Stimulated activated CD4-positive, alpha-beta T cell treated with anti-CD3 and anti-CD28 coated beads, Interleukin-15, amount 100 ng/mL, for 24 hours (primary cell): ENCODE data around the gene TICRR.

ENCODE experiments used
- DNase-seq: peaks from one replicate; pipeline ENCODE4 v3.0.0-alpha.2; 2020

TICRR gene

DNA sequence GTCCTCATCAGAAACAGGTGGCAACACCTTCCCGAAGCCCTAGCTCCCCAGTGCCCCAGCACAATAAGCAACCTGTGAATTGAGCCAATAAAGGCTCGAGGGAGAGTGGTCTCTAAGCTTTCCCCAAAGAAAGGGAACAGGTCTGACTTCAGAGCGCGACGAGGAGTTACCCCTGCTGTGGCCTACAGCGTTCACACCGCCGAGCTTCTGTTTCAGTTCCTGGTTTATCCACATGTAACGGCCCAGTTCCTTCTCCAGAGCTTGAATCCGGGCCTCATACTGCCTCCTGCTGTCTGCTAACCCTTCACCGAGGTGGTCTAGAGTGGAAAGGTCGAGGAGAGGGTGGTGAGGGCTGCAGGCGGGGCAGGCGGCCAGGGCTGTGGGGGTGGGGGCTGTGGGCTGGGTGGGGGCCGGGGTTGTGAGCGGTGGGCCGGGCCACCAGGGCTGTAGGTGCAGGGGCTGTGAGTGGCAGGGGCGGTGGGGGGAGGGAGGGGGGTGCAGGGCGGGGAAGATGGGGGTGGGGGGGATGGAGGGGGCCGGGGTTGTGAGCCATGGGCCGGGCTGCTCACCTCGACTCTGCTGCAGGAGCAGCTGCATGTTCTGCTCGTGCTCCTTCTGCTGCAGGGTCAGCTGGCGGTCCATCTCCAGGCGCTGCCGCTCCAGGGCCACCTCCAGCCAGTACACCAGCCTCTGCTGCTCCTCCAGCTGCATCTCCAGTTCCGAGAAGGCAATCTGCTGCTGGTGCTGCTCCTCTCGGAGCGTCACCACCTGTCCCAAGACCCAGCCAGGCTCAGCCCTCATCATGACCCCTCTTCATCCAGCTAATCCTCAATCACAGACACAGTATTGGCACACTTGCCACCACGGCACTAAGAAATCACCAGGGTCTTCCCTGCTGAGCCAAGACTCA is 53.8 kb downstream of the TICRR start:
- DNase-seq: no peak

DNA sequence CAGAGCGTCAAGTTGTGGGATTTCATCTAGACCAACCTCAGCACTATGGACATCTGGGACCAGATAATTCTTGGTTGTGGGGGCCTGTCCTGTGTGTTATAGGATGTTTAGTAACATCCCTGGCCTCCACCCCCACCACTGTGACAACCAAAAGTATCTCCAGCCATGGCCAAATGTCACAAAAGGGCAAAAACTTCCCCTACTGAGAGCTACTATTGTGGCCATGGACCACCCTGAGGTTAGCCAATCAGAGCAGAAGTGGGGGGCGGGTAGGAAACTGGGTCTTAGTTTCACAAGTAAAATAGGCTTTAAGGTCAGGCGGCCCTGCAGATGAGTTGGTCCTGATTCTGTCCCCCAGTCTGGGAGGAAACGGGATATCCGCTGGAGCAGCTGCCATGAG is 54.6 kb downstream of the TICRR start:
- no peak for DNase-seq

GRCh38 chr15:89630260-89630659 is 55.0 kb downstream of the TICRR start:
- DNase-seq: no peak

- DNase-seq: no peak
Observed at GRCh38 chr15:89630974-89631901, 56.0 kb downstream of the TICRR start.

DNA sequence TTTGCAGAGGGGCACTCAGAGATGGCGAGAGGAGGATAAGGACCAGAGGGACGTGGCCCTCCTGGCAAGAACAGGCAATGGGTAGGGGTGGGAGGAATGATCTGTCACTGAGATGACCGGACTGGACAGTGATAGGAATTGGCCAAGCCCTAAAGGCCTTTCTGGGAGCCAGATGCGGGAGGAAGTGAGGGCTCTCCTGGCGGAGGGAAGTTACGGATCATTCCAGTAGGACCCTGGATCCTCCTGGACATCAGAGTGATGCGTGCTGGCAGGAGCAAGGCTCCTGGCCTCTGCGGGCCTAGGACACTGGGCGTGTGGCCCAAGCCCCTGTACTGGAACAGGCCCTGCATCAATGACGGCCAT is 56.6 kb downstream of the TICRR start:
- DNase-seq: no peak

DNA sequence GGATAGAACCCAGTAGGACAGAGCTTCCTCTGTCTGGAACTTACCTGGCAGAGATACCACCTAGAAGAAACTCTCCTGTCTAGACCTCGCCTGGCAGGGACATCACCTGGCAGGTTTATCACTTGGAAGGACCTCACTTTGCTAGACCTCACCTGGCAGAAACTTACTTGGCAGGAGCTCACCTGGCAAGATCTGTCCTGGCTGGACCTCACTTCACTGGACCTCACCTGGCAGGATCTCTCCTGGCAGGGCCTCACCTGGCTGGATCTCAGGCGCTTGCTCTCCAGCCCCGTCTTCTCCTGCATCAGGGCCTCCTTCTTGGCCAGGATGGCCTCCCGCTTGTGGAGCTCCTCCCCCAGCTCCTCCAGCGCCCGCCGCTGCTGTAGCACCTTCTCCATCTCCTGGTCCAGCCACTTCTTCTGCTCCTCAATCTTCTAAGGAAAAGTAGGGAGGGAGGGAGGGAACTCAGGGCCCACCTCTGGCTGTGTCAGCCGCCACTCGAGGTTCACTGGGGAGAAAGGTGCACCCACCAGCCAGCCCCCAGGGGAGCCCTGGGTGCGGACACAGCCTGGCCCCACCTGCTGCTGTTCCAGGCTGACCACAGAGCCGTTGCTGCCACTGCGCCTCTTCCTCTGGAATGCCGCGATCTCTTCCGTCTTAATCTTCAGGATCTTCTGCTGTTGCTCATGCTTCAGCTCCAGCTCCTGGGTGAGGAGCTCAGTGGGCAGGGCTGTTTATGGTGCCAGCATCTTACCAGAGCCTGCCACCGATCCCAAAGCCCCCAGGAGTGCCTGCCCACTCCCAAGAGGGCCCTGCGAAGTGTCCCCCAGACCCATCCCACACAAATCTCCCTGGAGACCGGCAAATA is 57.5 kb downstream of the TICRR start:
- no peak for DNase-seq

GRCh38 chr15:89633585-89633984 is 58.3 kb downstream of the TICRR start:
- DNase-seq: no peak

GRCh38 chr15:89640245-89640644 is 65.0 kb downstream of the TICRR start:
- DNase-seq: no peak

- DNase-seq: no peak
Observed at GRCh38 chr15:89641053-89641452, 65.8 kb downstream of the TICRR start.

DNA sequence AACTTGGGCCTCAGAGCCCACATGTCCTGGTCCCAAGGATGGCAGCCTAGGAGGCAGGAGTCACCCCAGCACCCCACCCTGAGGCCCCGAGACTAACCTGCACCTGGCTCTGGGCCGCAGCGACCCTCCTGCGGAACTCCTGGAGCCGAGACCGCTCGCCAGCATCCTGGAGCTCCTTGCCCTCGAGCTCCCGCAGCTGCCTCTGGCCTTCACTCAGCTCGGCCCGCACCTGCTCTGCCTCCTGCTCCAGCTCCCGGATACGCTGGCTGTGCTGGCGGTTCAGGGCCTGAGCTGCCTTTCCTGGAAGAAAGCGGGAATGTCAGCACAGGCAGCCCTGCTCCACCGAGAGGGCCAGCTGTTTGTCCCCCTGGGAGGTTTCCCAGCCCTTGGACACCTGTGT is 66.8 kb downstream of the TICRR start:
- DNase-seq: no peak

- no peak for DNase-seq
Observed at GRCh38 chr15:89645680-89646079, 70.4 kb downstream of the TICRR start.

- no peak for DNase-seq
Observed at GRCh38 chr15:89646416-89647141, 71.3 kb downstream of the TICRR start.

- peak; percentile 80 for DNase-seq
Observed at GRCh38 chr15:89647191-89647851, 72.1 kb downstream of the TICRR start.

DNA sequence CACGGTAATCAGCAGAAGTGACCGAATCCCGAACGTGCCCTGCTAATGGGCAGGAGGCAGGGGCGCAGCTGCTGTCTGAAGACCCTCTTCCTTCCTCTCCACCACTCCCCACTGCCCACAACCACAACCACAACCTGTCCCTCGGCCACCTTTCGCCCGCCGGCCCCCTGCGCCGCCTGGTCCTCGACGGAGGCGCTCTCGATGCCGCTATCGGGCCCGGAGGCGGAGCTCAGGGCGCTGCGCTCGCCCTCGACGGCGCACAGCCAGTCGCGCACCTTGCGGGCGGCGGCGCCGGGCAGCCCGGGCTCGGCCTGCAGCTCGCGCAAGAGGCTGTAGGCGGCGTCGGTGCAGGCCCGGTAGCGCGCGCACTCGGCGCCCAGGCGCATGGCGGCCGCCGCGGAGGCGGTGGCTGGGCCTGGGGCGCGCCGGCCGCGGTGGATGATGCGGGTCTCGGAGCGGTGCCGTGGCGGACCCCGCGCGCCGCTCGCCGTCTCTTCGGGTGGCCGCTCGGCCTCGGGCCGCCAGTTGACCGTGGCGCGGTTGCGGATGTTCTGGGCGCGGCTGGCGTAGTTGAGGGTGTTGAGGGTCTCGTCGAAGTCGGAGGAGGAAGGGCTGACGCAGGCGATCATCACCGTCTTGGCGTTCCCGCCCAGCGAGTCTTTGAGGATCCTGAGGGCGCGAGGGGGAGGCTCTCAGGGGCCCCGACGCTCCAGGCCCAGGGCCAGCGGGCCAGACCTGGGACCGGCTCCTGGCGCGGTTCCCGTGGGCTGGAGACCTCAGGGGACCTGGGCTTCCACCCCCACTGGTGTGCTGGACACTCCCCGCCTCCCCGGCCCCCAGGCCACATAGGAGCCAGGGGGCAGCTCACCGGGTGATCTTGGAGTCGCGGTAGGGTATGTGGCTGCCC is 73.1 kb downstream of the TICRR start:
- no peak for DNase-seq

DNA sequence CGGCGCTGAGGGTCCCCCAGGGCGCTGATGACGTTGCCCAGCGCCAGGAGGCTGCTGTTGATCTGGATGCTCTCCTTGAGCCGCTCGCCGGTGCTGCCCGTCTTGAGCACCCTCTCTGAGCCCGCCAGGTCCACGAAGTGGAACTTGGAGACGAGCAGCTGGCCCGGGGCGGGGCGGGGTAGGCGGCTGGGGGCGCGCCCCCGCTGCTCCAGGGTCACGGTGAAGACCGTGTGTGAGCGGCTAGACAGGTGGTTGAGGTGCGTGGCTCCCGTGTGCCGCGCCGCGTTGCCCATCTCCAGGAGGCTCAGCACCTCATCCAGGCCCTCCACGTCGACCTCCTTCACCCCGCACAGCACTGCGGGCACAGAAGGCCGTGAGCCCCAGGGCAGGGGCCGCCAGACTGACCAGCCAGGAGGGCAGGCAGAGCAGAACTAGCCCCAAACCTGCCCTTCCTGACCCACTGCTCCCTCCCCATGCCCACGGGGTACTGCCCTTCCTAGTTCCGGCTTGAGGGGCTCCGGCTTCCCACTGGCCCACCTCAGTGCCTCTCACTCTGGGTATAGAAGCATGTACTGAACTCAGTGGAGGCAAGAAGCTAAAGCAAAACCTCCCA is 73.8 kb downstream of the TICRR start:
- no peak for DNase-seq

- DNase-seq: no peak
Observed at GRCh38 chr15:89649716-89650115, 74.4 kb downstream of the TICRR start.

DNA sequence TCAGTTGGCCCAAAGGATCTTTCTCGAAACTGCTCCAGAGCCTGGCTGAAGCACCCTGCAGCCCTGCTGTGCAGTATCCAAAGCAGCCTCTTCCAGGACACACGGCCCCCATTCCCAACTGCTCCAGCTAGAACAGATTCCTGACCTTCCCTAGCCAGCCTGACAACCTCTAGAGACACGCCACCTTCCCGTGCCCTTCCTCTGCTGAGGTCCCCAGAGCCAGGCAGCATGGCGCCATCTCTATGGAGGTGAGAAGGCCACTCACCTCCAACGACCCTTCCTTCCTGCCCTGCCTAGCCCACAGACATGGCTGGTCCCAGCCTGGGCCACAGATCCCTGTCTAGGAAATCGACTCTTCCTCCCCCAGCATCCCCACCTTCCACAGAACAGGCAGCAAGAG is 76.9 kb downstream of the TICRR start:
- no peak for DNase-seq

- no peak for DNase-seq
Observed at GRCh38 chr15:89652666-89653065, 77.4 kb downstream of the TICRR start.

DNA sequence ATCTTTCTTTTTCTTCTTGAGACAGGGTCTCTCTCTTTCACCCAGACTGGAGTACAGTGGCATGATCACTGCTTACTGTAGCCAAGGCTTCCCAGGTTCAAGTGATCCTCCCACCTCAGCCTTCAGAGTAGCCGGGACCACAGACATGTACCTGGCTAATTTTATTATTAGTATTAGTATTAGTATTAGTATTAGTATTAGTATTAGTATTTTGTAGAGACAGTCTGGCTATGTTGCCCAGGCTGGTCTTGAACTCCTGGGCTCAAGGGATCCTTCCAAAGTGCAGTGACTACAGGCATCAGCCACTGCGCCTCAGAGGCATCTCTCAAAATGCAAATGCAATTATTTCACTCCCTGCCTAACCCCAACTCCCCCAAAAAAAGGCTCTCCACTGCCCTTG is 78.3 kb downstream of the TICRR start:
- no peak for DNase-seq

- no peak for DNase-seq
Observed at GRCh38 chr15:89654301-89654761, 79.1 kb downstream of the TICRR start.
